Measurements from ENCODE around the gene TMEM87A. TPM values are rescaled to one million over a fixed set of nuclear protein-coding genes. Genes with fewer than 3 reads are reported as not detected.

TMEM87A gene
- total and polyA plus RNA-seq, 2 of the 8 experiments (the other 6 are each of a cell fraction or from before 2014, with no cell fraction given): 15.2 to 33.1 TPM

DNA sequence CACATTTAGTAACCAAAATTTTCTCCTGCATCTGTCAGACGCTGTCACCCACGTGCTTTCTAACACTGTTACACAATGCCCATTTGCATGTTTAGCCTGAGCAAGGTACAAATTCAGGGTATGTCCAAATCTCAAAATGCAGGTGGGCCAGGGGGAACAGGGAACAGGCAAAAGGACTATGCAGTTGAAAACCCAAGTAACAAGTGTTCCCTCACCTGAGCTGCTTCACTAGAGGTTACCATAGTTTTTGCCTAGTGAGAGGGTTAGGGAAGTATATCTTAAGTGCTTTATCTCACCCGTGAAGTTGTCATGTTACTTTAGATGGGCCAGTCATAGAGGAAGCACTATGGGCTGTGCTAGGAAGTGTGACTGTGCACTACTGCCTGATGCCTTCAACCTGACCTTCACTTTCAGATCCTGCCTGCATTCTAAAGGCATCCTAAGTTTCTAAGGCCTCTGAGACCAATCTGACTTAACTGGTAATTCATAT, 6.0 kb upstream of the TMEM87A start (continued):
- TF ChIP-seq, protein P1, sequence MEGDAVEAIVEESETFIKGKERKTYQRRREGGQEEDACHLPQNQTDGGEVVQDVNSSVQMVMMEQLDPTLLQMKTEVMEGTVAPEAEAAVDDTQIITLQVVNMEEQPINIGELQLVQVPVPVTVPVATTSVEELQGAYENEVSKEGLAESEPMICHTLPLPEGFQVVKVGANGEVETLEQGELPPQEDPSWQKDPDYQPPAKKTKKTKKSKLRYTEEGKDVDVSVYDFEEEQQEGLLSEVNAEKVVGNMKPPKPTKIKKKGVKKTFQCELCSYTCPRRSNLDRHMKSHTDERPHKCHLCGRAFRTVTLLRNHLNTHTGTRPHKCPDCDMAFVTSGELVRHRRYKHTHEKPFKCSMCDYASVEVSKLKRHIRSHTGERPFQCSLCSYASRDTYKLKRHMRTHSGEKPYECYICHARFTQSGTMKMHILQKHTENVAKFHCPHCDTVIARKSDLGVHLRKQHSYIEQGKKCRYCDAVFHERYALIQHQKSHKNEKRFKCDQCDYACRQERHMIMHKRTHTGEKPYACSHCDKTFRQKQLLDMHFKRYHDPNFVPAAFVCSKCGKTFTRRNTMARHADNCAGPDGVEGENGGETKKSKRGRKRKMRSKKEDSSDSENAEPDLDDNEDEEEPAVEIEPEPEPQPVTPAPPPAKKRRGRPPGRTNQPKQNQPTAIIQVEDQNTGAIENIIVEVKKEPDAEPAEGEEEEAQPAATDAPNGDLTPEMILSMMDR (IDR thresholded peaks at IDR 0.05; ENCODE audit: control extremely low read depth in 1 of 3, insufficient read depth in 1 of 3, low read depth in 1 of 3, low read length in 3 of 3): no peak
- TF ChIP-seq BCL11A (IDR thresholded peaks at IDR 0.05; ENCODE audit: low read depth in 2 of 2, low read length in 2 of 2) (no peak), HDAC6 (IDR thresholded peaks at IDR 0.05; ENCODE audit: low read depth, low read length) (no peak), SAP30 (IDR thresholded peaks at IDR 0.05; ENCODE audit: insufficient read depth, insufficient replicate concordance, low read length) (no peak), CEBPB (IDR thresholded peaks at IDR 0.05; ENCODE audit: low read depth, low read length) (no peak), SUZ12 (IDR thresholded peaks at IDR 0.05; ENCODE audit: low read length) (no peak), EP300 (IDR thresholded peaks at IDR 0.05; ENCODE audit: borderline replicate concordance in 1 of 2, low read depth in 2 of 2, low read length in 2 of 2) (no peak)
- TF ChIP-seq, protein P2, sequence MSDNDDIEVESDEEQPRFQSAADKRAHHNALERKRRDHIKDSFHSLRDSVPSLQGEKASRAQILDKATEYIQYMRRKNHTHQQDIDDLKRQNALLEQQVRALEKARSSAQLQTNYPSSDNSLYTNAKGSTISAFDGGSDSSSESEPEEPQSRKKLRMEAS (IDR thresholded peaks at IDR 0.05): no peak
